ENCODE data around the gene RPH3AL.

Gene RPH3AL

GRCh38 chr17:364766-365165 lies 12.2 kb upstream of the RPH3AL start:
- no peak for DNase-seq (ENCODE audit: insufficient read length, low spot score)
- no peak for FAIRE-seq
- TF ChIP-seq CTCF (IDR thresholded peaks at IDR 0.05; ENCODE audit: insufficient read depth, missing control alignments): no peak

- TF ChIP-seq CTCF (IDR thresholded peaks at IDR 0.05; ENCODE audit: insufficient read depth, missing control alignments): no peak
- no peak for FAIRE-seq
- no peak for DNase-seq (ENCODE audit: insufficient read length, low spot score)
Observed at GRCh38 chr17:364308-364707, 11.7 kb upstream of the RPH3AL start.

- DNase-seq (ENCODE audit: insufficient read length, low spot score) (no peak), FAIRE-seq (no peak)
- no peak for TF ChIP-seq CTCF (IDR thresholded peaks at IDR 0.05; ENCODE audit: insufficient read depth, missing control alignments)
Observed at GRCh38 chr17:362721-363120, 10.1 kb upstream of the RPH3AL start.

- TF ChIP-seq CTCF (IDR thresholded peaks at IDR 0.05; ENCODE audit: insufficient read depth, missing control alignments): no peak
- FAIRE-seq (no peak), DNase-seq (ENCODE audit: insufficient read length, low spot score) (no peak)
Observed at GRCh38 chr17:360092-360750, 7.6 kb upstream of the RPH3AL start.

- TF ChIP-seq CTCF (IDR thresholded peaks at IDR 0.05; ENCODE audit: insufficient read depth, missing control alignments): no peak
- FAIRE-seq (no peak), DNase-seq (ENCODE audit: insufficient read length, low spot score) (no peak)
Observed at GRCh38 chr17:358491-359151, 6.0 kb upstream of the RPH3AL start.

GRCh38 chr17:357644-358043 lies 5.0 kb upstream of the RPH3AL start:
- FAIRE-seq (no peak), DNase-seq (ENCODE audit: insufficient read length, low spot score) (no peak)
- no peak for TF ChIP-seq CTCF (IDR thresholded peaks at IDR 0.05; ENCODE audit: insufficient read depth, missing control alignments)
